Measurements from ENCODE around the gene SCGB1C2. TPM values are rescaled to one million over a fixed set of nuclear protein-coding genes. Genes with fewer than 3 reads are reported as not detected.
A peak's percentile ranks its signal among the peaks of the same experiment; 100 is the strongest.
"Not testable (repeated sequence)": the region's sequence is repeated elsewhere in the genome, so short reads cannot be mapped to it uniquely, and the experiment has no call there.

The SCGB1C2 gene
- not detected for total RNA-seq

- not testable (repeated sequence) for DNase-seq
Observed at GRCh38 chr17:137166-137807, at the start of gene SCGB1C2. SCGB1C2 (plus strand) TSS chr17:137569; CDS start chr17:137591, 22 bp downstream.

GRCh38 chr17:113111-113510 is 24.3 kb upstream of the SCGB1C2 start:
- DNase-seq = not testable (repeated sequence)

- DNase-seq = not testable (repeated sequence)
Observed at GRCh38 chr17:118339-118917, 18.9 kb upstream of the SCGB1C2 start.

GRCh38 chr17:133932-134331 is 3.4 kb upstream of the SCGB1C2 start:
- DNase-seq = not testable (repeated sequence)

GRCh38 chr17:134332-134785 is 3.0 kb upstream of the SCGB1C2 start:
- not testable (repeated sequence) for DNase-seq

GRCh38 chr17:135022-135421 is 2.3 kb upstream of the SCGB1C2 start:
- not testable (repeated sequence) for DNase-seq

GRCh38 chr17:135895-136294 is 1.5 kb upstream of the SCGB1C2 start:
- DNase-seq = not testable (repeated sequence)

GRCh38 chr17:136531-136930 is 838 bp upstream of the SCGB1C2 start:
- DNase-seq = not testable (repeated sequence)

- not testable (repeated sequence) for DNase-seq
Observed at GRCh38 chr17:139401-140205, 2.2 kb downstream of the SCGB1C2 start.

GRCh38 chr17:142102-142661 is 4.8 kb downstream of the SCGB1C2 start:
- no peak for DNase-seq

GRCh38 chr17:142876-143784 is 5.8 kb downstream of the SCGB1C2 start:
- no peak for DNase-seq

GRCh38 chr17:143785-144281 is 6.5 kb downstream of the SCGB1C2 start:
- DNase-seq = peak; percentile 86

- no peak for DNase-seq
Observed at GRCh38 chr17:144936-145670, 7.7 kb downstream of the SCGB1C2 start.

- no peak for DNase-seq
Observed at GRCh38 chr17:145671-146541, 8.5 kb downstream of the SCGB1C2 start.

- DNase-seq = no peak
Observed at GRCh38 chr17:146546-146945, 9.2 kb downstream of the SCGB1C2 start.

- DNase-seq = no peak
Observed at GRCh38 chr17:146983-147761, 9.8 kb downstream of the SCGB1C2 start.

GRCh38 chr17:147796-148740 is 10.7 kb downstream of the SCGB1C2 start:
- no peak for DNase-seq

- DNase-seq = no peak
Observed at GRCh38 chr17:148757-149156, 11.4 kb downstream of the SCGB1C2 start.

Data from tongue (tissue), 2 donors.